HCT116 (cell line): ENCODE results near the gene FBLL1.
"Not testable (repeated sequence)": the region's sequence is repeated elsewhere in the genome, so short reads cannot be mapped to it uniquely, and the experiment has no call there.

Source experiments
- EZH2 ChIP-seq: fragments of 200-600 bp; sonication (generic); IDR thresholded peaks from 2 replicates; pipeline ENCODE4 v1.6.1; 2017; ENCODE audit warnings: antibody characterized with exemption, mixed run types
- POLR2A ChIP-seq: IDR thresholded peaks from 2 replicates; pipeline ENCODE4 v1.7.0; 2011; ENCODE audit warnings: borderline replicate concordance; ENCODE audit not compliant: insufficient read depth, insufficient read length; ENCODE audit errors: extremely low read depth
- TF ChIP-seq, protein P1 (sequence below), 3 experiments: fragments of 200-600 bp in 1 of 3; sonication (generic) in 1 of 3; IDR thresholded peaks in 2 of 3; conservative IDR thresholded peaks in 1 of 3; 2 replicates each; pipeline ENCODE4 v1.5.1; 2012 to 2017; ENCODE audit warnings: low read depth in 2 of 3, low read length in 2 of 3, antibody characterized with exemption in 1 of 3, borderline replicate concordance in 1 of 3, control low read depth in 1 of 3, mild to moderate bottlenecking in 1 of 3, mixed read lengths in 1 of 3, mixed run types in 1 of 3, moderate library complexity in 1 of 3; ENCODE audit not compliant: insufficient read depth in 1 of 3
- TF ChIP-seq, protein P2 (sequence below): IDR thresholded peaks from 2 replicates; pipeline ENCODE4 v1.6.1; 2012; ENCODE audit warnings: low read depth

DNA sequence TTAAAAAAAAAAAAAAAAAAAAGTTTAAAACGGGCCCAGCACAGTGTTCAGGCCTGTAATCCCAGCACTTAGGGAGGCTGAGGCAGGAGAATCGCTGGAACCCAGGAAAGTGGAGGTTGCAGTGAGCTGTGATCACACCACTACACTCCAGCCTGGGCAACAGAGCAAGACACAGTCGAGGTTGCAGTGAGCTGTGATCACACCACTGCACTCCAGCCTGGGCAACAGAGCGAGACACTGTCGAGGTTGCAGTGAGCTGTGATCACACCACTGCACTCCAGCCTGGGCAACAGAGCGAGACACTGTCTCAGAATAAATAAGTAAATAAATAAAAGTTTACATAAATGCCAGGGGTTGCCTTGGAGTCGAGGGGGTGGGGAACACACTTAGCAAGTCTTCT lies 5.2 kb downstream of the FBLL1 start:
- TF ChIP-seq EZH2, POLR2A: not testable (repeated sequence)
- TF ChIP-seq, protein P1, sequence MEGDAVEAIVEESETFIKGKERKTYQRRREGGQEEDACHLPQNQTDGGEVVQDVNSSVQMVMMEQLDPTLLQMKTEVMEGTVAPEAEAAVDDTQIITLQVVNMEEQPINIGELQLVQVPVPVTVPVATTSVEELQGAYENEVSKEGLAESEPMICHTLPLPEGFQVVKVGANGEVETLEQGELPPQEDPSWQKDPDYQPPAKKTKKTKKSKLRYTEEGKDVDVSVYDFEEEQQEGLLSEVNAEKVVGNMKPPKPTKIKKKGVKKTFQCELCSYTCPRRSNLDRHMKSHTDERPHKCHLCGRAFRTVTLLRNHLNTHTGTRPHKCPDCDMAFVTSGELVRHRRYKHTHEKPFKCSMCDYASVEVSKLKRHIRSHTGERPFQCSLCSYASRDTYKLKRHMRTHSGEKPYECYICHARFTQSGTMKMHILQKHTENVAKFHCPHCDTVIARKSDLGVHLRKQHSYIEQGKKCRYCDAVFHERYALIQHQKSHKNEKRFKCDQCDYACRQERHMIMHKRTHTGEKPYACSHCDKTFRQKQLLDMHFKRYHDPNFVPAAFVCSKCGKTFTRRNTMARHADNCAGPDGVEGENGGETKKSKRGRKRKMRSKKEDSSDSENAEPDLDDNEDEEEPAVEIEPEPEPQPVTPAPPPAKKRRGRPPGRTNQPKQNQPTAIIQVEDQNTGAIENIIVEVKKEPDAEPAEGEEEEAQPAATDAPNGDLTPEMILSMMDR (IDR thresholded peaks at IDR 0.05 in 2 of 3, conservative IDR thresholded peaks at IDR 0.05 in 1 of 3; ENCODE audit: borderline replicate concordance in 1 of 3, insufficient read depth in 1 of 3, low read depth in 2 of 3, low read length in 2 of 3): not testable (repeated sequence)
- TF ChIP-seq, protein P2, sequence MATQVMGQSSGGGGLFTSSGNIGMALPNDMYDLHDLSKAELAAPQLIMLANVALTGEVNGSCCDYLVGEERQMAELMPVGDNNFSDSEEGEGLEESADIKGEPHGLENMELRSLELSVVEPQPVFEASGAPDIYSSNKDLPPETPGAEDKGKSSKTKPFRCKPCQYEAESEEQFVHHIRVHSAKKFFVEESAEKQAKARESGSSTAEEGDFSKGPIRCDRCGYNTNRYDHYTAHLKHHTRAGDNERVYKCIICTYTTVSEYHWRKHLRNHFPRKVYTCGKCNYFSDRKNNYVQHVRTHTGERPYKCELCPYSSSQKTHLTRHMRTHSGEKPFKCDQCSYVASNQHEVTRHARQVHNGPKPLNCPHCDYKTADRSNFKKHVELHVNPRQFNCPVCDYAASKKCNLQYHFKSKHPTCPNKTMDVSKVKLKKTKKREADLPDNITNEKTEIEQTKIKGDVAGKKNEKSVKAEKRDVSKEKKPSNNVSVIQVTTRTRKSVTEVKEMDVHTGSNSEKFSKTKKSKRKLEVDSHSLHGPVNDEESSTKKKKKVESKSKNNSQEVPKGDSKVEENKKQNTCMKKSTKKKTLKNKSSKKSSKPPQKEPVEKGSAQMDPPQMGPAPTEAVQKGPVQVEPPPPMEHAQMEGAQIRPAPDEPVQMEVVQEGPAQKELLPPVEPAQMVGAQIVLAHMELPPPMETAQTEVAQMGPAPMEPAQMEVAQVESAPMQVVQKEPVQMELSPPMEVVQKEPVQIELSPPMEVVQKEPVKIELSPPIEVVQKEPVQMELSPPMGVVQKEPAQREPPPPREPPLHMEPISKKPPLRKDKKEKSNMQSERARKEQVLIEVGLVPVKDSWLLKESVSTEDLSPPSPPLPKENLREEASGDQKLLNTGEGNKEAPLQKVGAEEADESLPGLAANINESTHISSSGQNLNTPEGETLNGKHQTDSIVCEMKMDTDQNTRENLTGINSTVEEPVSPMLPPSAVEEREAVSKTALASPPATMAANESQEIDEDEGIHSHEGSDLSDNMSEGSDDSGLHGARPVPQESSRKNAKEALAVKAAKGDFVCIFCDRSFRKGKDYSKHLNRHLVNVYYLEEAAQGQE: not testable (repeated sequence)
